Fibroblast of lung (primary cell): ENCODE data around the gene CD164L2.

Source experiments
- EZH2 ChIP-seq: IDR thresholded peaks from 2 replicates; pipeline ENCODE4 v1.5.1; 2012; ENCODE audit warnings: low read length, control low read depth, mild to moderate bottlenecking; ENCODE audit errors: missing control alignments
- TF ChIP-seq, protein P1 (sequence below), 2 donors: IDR thresholded peaks in 1 of 2; conservative IDR thresholded peaks in 1 of 2; 1 replicate in 1 of 2; 2 replicates in 1 of 2; pipeline ENCODE4 v1.5.1; 2011 to 2012; ENCODE audit warnings: low read length in 2 of 2, control low read depth in 1 of 2, inconsistent platforms in 1 of 2, low read depth in 1 of 2, mild to moderate bottlenecking in 1 of 2

DNA sequence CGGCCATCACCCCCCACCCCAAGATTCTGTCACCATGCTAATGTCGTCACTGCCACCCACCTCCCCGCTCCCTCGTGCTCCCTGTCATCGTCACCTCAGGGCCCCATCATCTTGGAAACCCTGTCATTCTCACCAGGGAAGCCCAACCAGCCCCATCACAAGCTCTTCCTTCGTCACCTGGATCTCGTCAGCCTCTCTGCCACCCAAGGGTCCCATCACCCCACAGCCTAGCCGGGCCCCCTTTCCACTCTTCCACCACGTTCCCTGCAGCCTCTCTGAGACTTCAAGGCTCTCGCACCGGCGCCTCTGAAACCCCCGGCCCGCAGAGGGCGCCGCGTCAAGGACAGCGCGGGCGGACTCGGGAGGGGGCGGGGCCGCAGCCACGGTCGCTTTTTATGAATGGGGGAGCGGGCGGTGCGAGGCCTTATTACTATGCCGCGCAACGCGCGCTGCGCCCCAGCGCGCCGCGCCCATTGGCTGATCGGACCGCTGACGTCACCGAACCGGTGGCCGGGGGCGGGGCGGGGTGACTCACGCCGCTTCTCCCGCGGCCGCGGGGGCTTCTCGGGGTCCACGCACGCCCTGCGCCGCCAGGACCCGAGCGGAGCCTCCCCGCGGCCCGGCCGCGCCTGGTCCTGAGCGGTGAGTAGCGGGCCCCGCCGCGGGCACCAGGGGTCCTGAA is 9.1 kb upstream of the CD164L2 start, which contains the start of gene GPR3:
- TF ChIP-seq, protein P1, sequence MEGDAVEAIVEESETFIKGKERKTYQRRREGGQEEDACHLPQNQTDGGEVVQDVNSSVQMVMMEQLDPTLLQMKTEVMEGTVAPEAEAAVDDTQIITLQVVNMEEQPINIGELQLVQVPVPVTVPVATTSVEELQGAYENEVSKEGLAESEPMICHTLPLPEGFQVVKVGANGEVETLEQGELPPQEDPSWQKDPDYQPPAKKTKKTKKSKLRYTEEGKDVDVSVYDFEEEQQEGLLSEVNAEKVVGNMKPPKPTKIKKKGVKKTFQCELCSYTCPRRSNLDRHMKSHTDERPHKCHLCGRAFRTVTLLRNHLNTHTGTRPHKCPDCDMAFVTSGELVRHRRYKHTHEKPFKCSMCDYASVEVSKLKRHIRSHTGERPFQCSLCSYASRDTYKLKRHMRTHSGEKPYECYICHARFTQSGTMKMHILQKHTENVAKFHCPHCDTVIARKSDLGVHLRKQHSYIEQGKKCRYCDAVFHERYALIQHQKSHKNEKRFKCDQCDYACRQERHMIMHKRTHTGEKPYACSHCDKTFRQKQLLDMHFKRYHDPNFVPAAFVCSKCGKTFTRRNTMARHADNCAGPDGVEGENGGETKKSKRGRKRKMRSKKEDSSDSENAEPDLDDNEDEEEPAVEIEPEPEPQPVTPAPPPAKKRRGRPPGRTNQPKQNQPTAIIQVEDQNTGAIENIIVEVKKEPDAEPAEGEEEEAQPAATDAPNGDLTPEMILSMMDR (conservative IDR thresholded peaks at IDR 0.05 in 1 of 2, IDR thresholded peaks at IDR 0.05 in 1 of 2; ENCODE audit: low read depth in 1 of 2, low read length in 2 of 2), result peak; percentile 51 to 59
- TF ChIP-seq EZH2, result no peak
